ENCODE data around the gene ITPKC. TPM values are rescaled to one million over a fixed set of nuclear protein-coding genes. Genes with fewer than 3 reads are reported as not detected.

The ITPKC gene
- total and polyA plus RNA-seq, 7 donors: 6.9 to 19.2 (median 14.5) TPM

DNA sequence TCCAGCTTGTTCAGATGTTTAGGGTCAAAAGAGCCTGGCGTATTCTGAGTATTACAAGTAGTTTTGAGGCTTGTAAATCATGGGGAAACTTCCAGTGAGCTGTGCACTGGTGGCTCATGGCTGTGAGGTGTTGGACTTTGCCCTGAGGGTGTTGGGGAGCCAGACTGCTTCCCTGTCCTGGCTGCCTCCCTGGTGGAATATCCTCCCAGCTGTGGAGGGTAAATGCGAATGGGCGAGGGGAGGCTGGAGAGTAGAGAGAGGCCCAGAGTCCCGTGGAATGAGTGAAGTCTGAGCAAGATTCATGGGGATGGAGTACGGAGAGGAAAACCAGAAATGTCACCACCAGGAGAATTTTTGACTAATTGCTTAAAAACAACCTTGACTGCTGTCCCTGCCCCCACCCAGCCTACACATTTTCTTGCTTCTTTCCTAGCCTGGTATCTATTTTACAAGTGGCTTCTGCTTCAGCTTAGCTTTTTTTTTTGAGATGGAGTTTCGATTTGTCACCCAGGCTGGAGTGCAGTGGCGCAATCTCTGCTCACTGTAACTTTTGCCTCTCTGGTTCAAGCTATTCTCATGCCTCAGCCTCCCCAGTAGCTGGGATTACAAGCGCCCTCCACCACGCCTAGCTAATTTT is 37.8 kb downstream of the ITPKC start:
- WGBS, 3 donors: 80 to 87% (median 85%) methylated on average over 9 of the region's 9 CpGs
- intact Hi-C loops (cut with DNase I): loop anchor here in 1 of 2 donors (5.0 kb wide), 2 partner anchors 37 to 43 kb away; partner anchors contain the start of genes COQ8B, EGLN2 and ITPKC

GRCh38 chr19:40755248-40755624 is 38.3 kb downstream of the ITPKC start:
- Histone ChIP-seq H3K9me3 (no peaks in the 10 kb centered on the region), H3K27me3 (ENCODE audit: insufficient read depth in 3 of 3, low read length in 2 of 3) (no peaks in the 10 kb centered on the region), H3K36me3 (ENCODE audit: insufficient read depth in 1 of 2, low read depth in 1 of 2) (peaks cover 0 to 56% of the 10 kb centered on the region in 2 donors), H3K4me1 (peaks cover 15% of the 10 kb centered on the region), H3K27ac (no peak overlapping the region), H3K4me3 (no peak overlapping the region)
- TF ChIP-seq, protein P1, sequence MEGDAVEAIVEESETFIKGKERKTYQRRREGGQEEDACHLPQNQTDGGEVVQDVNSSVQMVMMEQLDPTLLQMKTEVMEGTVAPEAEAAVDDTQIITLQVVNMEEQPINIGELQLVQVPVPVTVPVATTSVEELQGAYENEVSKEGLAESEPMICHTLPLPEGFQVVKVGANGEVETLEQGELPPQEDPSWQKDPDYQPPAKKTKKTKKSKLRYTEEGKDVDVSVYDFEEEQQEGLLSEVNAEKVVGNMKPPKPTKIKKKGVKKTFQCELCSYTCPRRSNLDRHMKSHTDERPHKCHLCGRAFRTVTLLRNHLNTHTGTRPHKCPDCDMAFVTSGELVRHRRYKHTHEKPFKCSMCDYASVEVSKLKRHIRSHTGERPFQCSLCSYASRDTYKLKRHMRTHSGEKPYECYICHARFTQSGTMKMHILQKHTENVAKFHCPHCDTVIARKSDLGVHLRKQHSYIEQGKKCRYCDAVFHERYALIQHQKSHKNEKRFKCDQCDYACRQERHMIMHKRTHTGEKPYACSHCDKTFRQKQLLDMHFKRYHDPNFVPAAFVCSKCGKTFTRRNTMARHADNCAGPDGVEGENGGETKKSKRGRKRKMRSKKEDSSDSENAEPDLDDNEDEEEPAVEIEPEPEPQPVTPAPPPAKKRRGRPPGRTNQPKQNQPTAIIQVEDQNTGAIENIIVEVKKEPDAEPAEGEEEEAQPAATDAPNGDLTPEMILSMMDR (IDR thresholded peaks at IDR 0.05): no peak
- ATAC-seq: no peak
- intact Hi-C loops (cut with DNase I): no loop called here
- no peak for DNase-seq
- 88 to 97% (median 94%) methylated on average over 3 of the region's 3 CpGs for WGBS, 3 donors

More for the DNA sequence above, 37.8 kb downstream of the ITPKC start:
- H3K36me3 ChIP-seq (ENCODE audit: insufficient read depth in 1 of 2, low read depth in 1 of 2): peaks cover 0 to 51% of the 10 kb centered on the region in 2 donors
- no peaks in the 10 kb centered on the region for H3K27me3 ChIP-seq (ENCODE audit: insufficient read depth in 3 of 3, low read length in 2 of 3)
- ATAC-seq (no peak), DNase-seq (no peak)
- H3K4me1 ChIP-seq: peaks cover 15% of the 10 kb centered on the region
- H3K4me3 ChIP-seq: no peak overlapping the region
- H3K27ac ChIP-seq: no peak overlapping the region
- TF ChIP-seq, protein P1 (IDR thresholded peaks at IDR 0.05): no peak
- H3K9me3 ChIP-seq: no peaks in the 10 kb centered on the region

GRCh38 chr19:40755791-40756190 is 38.9 kb downstream of the ITPKC start:
- DNase-seq (no peak), ATAC-seq (no peak)
- TF ChIP-seq, protein P1 (IDR thresholded peaks at IDR 0.05): no peak
- peaks cover 15% of the 10 kb centered on the region for H3K4me1 ChIP-seq
- no peaks in the 10 kb centered on the region for H3K9me3 ChIP-seq
- no peak overlapping the region for H3K4me3 ChIP-seq
- no peaks in the 10 kb centered on the region for H3K27me3 ChIP-seq (ENCODE audit: insufficient read depth in 3 of 3, low read length in 2 of 3)
- H3K36me3 ChIP-seq (ENCODE audit: insufficient read depth in 1 of 2, low read depth in 1 of 2): peaks cover 0 to 62% of the 10 kb centered on the region in 2 donors
- 96 to 98% (median 98%) methylated on average over 8 of the region's 8 CpGs for WGBS, 3 donors
- H3K27ac ChIP-seq: no peak overlapping the region
- intact Hi-C loops (cut with DNase I): no loop called here

DNA sequence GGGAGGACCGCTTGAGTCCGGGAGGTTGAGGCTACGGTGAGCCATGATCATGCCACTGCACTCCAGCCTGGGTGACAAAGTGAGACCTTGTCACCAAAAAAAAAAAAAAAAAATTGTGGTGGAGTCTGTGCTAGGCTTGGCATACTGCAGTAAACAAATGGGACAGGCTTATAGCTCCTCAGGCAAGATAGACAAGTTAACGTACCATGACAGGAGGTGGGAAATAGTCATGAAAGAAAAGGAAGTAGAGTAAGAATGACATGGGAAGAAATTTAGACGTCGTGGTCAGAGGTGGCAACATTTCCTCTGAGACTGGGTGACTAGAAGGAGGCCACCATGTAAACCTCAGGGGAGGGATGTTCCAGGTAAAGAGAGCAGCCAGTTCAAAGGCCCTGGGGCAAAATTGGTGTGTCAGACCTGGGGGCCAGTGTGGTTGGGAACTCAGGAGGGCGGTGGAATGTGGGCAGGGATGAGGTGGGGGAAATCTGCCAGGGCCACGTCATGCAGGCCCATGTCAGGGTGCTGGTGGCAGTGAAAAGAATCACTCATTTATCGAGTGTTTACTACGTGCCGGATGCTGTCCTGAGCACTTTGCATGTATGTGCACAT is 39.7 kb downstream of the ITPKC start:
- no peak overlapping the region for H3K4me3 ChIP-seq
- no peak for ATAC-seq
- intact Hi-C loops (cut with DNase I): no loop called here
- no peak for DNase-seq
- H3K27ac ChIP-seq: no peak overlapping the region
- H3K27me3 ChIP-seq (ENCODE audit: insufficient read depth in 3 of 3, low read length in 2 of 3): no peaks in the 10 kb centered on the region
- TF ChIP-seq, protein P1 (IDR thresholded peaks at IDR 0.05): no peak
- no peaks in the 10 kb centered on the region for H3K9me3 ChIP-seq
- 76 to 83% (median 79%) methylated on average over 11 of the region's 11 CpGs for WGBS, 3 donors
- peaks cover 15% of the 10 kb centered on the region for H3K4me1 ChIP-seq
- peaks cover 0 to 70% of the 10 kb centered on the region in 2 donors for H3K36me3 ChIP-seq (ENCODE audit: insufficient read depth in 1 of 2, low read depth in 1 of 2)
